PFSK-1 (cell line): ENCODE results near the gene BCL11A.

Source experiments
- FOXP2 ChIP-seq: optimal IDR thresholded peaks from 2 replicates; pipeline ENCODE3; 2011; ENCODE audit warnings: borderline replicate concordance, control low read depth, inconsistent platforms; ENCODE audit not compliant: insufficient read depth; ENCODE audit errors: extremely low read length, extremely low read depth
- POLR2AphosphoS5 ChIP-seq: IDR thresholded peaks from 2 replicates; pipeline ENCODE4 v1.6.1; 2012; ENCODE audit warnings: low read depth, mild to moderate bottlenecking, control low read depth, low read length, moderate library complexity
- REST ChIP-seq, 2 experiments: IDR thresholded peaks; 2 replicates each; pipeline versions ENCODE4 v1.6.1 to v1.8.0; 2011 to 2012; ENCODE audit warnings: low read depth in 2 of 2, low read length in 2 of 2, control low read depth in 1 of 2, inconsistent platforms in 1 of 2, mild to moderate bottlenecking in 1 of 2, moderate library complexity in 1 of 2; ENCODE audit not compliant: insufficient read depth in 1 of 2
- SIN3A ChIP-seq: IDR thresholded peaks from 2 replicates; pipeline ENCODE4 v1.6.1; 2012; ENCODE audit warnings: mild to moderate bottlenecking, low read length, moderate library complexity, borderline replicate concordance; ENCODE audit not compliant: insufficient read depth
- TAF1 ChIP-seq: IDR thresholded peaks from 2 replicates; pipeline ENCODE4 v1.6.1; 2012; ENCODE audit warnings: low read length, control low read depth, borderline replicate concordance; ENCODE audit not compliant: insufficient read depth

- TF ChIP-seq REST (IDR thresholded peaks at IDR 0.05; ENCODE audit: insufficient read depth in 1 of 2, low read depth in 2 of 2, low read length in 2 of 2), result no peak
- TF ChIP-seq POLR2AphosphoS5, result no peak
- TF ChIP-seq TAF1, result no peak
- no peak for TF ChIP-seq SIN3A
- TF ChIP-seq FOXP2, result no peak
These were observed 25.0 kb downstream of the BCL11A start for GRCh38 chr2:60528281-60529020.
